Esophagus squamous epithelium (tissue), 4 donors: ENCODE data around the gene TVP23B.
"Not testable (repeated sequence)": the region's sequence is repeated elsewhere in the genome, so short reads cannot be mapped to it uniquely, and the experiment has no call there.

Source experiments
- POLR2A ChIP-seq, 4 donors: fragments of 450-650 bp; IDR thresholded peaks; one replicate each; pipeline ENCODE4 v1.6.1; 2017; ENCODE audit warnings: antibody characterized with exemption in 4 of 4, mild to moderate bottlenecking in 4 of 4, moderate library complexity in 3 of 4
- TF ChIP-seq, protein P1 (sequence below), 6 experiments: fragments of 450-650 bp in 4 of 6; fragments of 200-600 bp in 2 of 6; sonication (generic) in 2 of 6; IDR thresholded peaks; one replicate each; pipeline ENCODE4 v1.5.1; 2016 to 2019; ENCODE audit warnings: antibody characterized with exemption in 6 of 6, mild to moderate bottlenecking in 4 of 6, moderate library complexity in 4 of 6

DNA sequence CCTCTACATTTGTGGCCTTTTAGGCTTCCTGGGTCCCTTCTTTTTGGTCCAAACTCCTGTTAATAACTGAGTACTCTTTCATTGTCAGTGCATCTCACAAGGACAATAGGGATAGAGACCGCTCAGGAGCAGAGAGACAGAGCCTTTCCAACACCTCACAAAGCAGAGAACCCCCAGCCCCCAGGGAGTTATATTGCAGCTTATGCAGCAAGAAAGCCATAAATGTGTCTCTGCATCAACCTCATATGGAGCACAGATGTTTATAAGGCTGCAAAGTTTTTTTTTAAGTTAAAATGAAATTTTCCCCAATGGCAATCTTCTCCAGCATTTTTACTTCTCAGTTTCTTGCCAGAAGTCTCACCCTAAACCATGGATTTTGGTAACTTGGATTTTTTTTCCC lies 30.7 kb upstream of the TVP23B start:
- TF ChIP-seq, protein P1, sequence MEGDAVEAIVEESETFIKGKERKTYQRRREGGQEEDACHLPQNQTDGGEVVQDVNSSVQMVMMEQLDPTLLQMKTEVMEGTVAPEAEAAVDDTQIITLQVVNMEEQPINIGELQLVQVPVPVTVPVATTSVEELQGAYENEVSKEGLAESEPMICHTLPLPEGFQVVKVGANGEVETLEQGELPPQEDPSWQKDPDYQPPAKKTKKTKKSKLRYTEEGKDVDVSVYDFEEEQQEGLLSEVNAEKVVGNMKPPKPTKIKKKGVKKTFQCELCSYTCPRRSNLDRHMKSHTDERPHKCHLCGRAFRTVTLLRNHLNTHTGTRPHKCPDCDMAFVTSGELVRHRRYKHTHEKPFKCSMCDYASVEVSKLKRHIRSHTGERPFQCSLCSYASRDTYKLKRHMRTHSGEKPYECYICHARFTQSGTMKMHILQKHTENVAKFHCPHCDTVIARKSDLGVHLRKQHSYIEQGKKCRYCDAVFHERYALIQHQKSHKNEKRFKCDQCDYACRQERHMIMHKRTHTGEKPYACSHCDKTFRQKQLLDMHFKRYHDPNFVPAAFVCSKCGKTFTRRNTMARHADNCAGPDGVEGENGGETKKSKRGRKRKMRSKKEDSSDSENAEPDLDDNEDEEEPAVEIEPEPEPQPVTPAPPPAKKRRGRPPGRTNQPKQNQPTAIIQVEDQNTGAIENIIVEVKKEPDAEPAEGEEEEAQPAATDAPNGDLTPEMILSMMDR (IDR thresholded peaks at IDR 0.05): not testable (repeated sequence)
- TF ChIP-seq POLR2A (IDR thresholded peaks at IDR 0.05): not testable (repeated sequence)
